ENCODE measurements around the gene ASB3.

Gene ASB3

GRCh38 chr2:53744395-53745065 is 42.2 kb downstream of the ASB3 start:
- Histone ChIP-seq H3K36me3 (replicated peaks) (no peaks in the 10 kb centered on the region), H3K4me3 (ENCODE audit: low read depth, low read length) (no peak overlapping the region), H3K27me3 (replicated peaks) (no peaks in the 10 kb centered on the region), H3K27ac (no peak overlapping the region)
- in situ Hi-C loops (cut with HindIII; ENCODE audit: low pct_ligation_motif_present, low sequenced_read_pairs): no loop called here
- no peak for DNase-seq
- TF ChIP-seq CTCF (IDR thresholded peaks at IDR 0.05; ENCODE audit: low read depth, low read length, missing control alignments): no peak

GRCh38 chr2:53740170-53740569 is 46.6 kb downstream of the ASB3 start:
- in situ Hi-C loops (cut with HindIII; ENCODE audit: low pct_ligation_motif_present, low sequenced_read_pairs): no loop called here
- no peak overlapping the region for H3K27ac ChIP-seq
- H3K27me3 ChIP-seq (replicated peaks): no peaks in the 10 kb centered on the region
- no peaks in the 10 kb centered on the region for H3K36me3 ChIP-seq (replicated peaks)
- DNase-seq: no peak
- no peak overlapping the region for H3K4me3 ChIP-seq (ENCODE audit: low read depth, low read length)
- TF ChIP-seq CTCF (IDR thresholded peaks at IDR 0.05; ENCODE audit: low read depth, low read length, missing control alignments): peak; percentile 38

GRCh38 chr2:53739032-53739431 is 47.7 kb downstream of the ASB3 start:
- Histone ChIP-seq H3K36me3 (replicated peaks) (no peaks in the 10 kb centered on the region), H3K27ac (no peak overlapping the region), H3K4me3 (ENCODE audit: low read depth, low read length) (no peak overlapping the region), H3K27me3 (replicated peaks) (no peaks in the 10 kb centered on the region)
- no peak for DNase-seq
- in situ Hi-C loops (cut with HindIII; ENCODE audit: low pct_ligation_motif_present, low sequenced_read_pairs): no loop called here
- no peak for TF ChIP-seq CTCF (IDR thresholded peaks at IDR 0.05; ENCODE audit: low read depth, low read length, missing control alignments)

GRCh38 chr2:53737091-53737490 is 49.7 kb downstream of the ASB3 start:
- Histone ChIP-seq H3K36me3 (replicated peaks) (peaks cover 2% of the 10 kb centered on the region), H3K27me3 (replicated peaks) (no peaks in the 10 kb centered on the region), H3K27ac (no peak overlapping the region), H3K4me3 (ENCODE audit: low read depth, low read length) (no peak overlapping the region)
- in situ Hi-C loops (cut with HindIII; ENCODE audit: low pct_ligation_motif_present, low sequenced_read_pairs): no loop called here
- TF ChIP-seq CTCF (IDR thresholded peaks at IDR 0.05; ENCODE audit: low read depth, low read length, missing control alignments): no peak
- DNase-seq: no peak

- H3K36me3 ChIP-seq (replicated peaks): peaks cover 2% of the 10 kb centered on the region
- no peak overlapping the region for H3K4me3 ChIP-seq (ENCODE audit: low read depth, low read length)
- no peak overlapping the region for H3K27ac ChIP-seq
- no peak for DNase-seq
- TF ChIP-seq CTCF (IDR thresholded peaks at IDR 0.05; ENCODE audit: low read depth, low read length, missing control alignments): no peak
- no peaks in the 10 kb centered on the region for H3K27me3 ChIP-seq (replicated peaks)
- in situ Hi-C loops (cut with HindIII; ENCODE audit: low pct_ligation_motif_present, low sequenced_read_pairs): no loop called here
These were observed 57.5 kb downstream of the ASB3 start for GRCh38 chr2:53729143-53729762.

- Histone ChIP-seq H3K4me3 (ENCODE audit: low read depth, low read length) (no peak overlapping the region), H3K36me3 (replicated peaks) (no peaks in the 10 kb centered on the region), H3K27ac (no peak overlapping the region), H3K27me3 (replicated peaks) (no peaks in the 10 kb centered on the region)
- no peak for DNase-seq
- no peak for TF ChIP-seq CTCF (IDR thresholded peaks at IDR 0.05; ENCODE audit: low read depth, low read length, missing control alignments)
- in situ Hi-C loops (cut with HindIII; ENCODE audit: low pct_ligation_motif_present, low sequenced_read_pairs): no loop called here
These were observed 58.8 kb downstream of the ASB3 start for GRCh38 chr2:53727921-53728320.

All from brain microvascular endothelial cell (primary cell).